ENCODE data around the gene URB1.

- TF ChIP-seq POLR2AphosphoS5 (IDR thresholded peaks at IDR 0.05): no peak
- TF ChIP-seq POLR2A (IDR thresholded peaks at IDR 0.05): no peak
- TF ChIP-seq CTCF (IDR thresholded peaks at IDR 0.05): no peak
Observed at GRCh38 chr21:32383812-32384211, 9.0 kb downstream of the URB1 start.
